Measurements from ENCODE around the gene PALMD. TPM values are rescaled to one million over a fixed set of nuclear protein-coding genes. Genes with fewer than 3 reads are reported as not detected.

PALMD gene
- total RNA-seq, 1 donor from 2014 or later = 0.58 TPM

- H3K27ac Mint-ChIP-seq = no peak overlapping the region
- no peaks in the 10 kb centered on the region for H3K4me1 Mint-ChIP-seq
- H3K36me3 Mint-ChIP-seq = no peaks in the 10 kb centered on the region
- H3K27me3 Mint-ChIP-seq (ENCODE audit: low read depth) = no peaks in the 10 kb centered on the region
- no peak overlapping the region for H3K4me3 Mint-ChIP-seq
- H3K9me3 Mint-ChIP-seq = no peaks in the 10 kb centered on the region
- TF ChIP-seq CTCF (IDR thresholded peaks at IDR 0.05; ENCODE audit: unreplicated experiment) = no peak
- no peak for DNase-seq (ENCODE audit: low spot score in 2 of 2, unreplicated experiment in 2 of 2)
These were observed 23.1 kb upstream of the PALMD start for GRCh38 chr1:99622702-99623347.

- no peak overlapping the region for H3K4me3 Mint-ChIP-seq
- no peak for TF ChIP-seq CTCF (IDR thresholded peaks at IDR 0.05; ENCODE audit: unreplicated experiment)
- no peaks in the 10 kb centered on the region for H3K4me1 Mint-ChIP-seq
- no peaks in the 10 kb centered on the region for H3K27me3 Mint-ChIP-seq (ENCODE audit: low read depth)
- H3K27ac Mint-ChIP-seq = no peak overlapping the region
- no peak for DNase-seq (ENCODE audit: low spot score in 2 of 2, unreplicated experiment in 2 of 2)
- no peaks in the 10 kb centered on the region for H3K36me3 Mint-ChIP-seq
- no peaks in the 10 kb centered on the region for H3K9me3 Mint-ChIP-seq
These were observed 22.4 kb upstream of the PALMD start for GRCh38 chr1:99623554-99623953.

GRCh38 chr1:99627615-99628014 is 18.3 kb upstream of the PALMD start:
- no peaks in the 10 kb centered on the region for H3K4me1 Mint-ChIP-seq
- peaks cover 1% of the 10 kb centered on the region for H3K27me3 Mint-ChIP-seq (ENCODE audit: low read depth)
- no peak for DNase-seq (ENCODE audit: low spot score in 2 of 2, unreplicated experiment in 2 of 2)
- H3K27ac Mint-ChIP-seq = no peak overlapping the region
- no peak for TF ChIP-seq CTCF (IDR thresholded peaks at IDR 0.05; ENCODE audit: unreplicated experiment)
- no peak overlapping the region for H3K4me3 Mint-ChIP-seq
- no peaks in the 10 kb centered on the region for H3K9me3 Mint-ChIP-seq
- H3K36me3 Mint-ChIP-seq = no peaks in the 10 kb centered on the region

GRCh38 chr1:99629164-99629563 is 16.7 kb upstream of the PALMD start:
- no peak overlapping the region for H3K27ac Mint-ChIP-seq

GRCh38 chr1:99634971-99635624 is 10.8 kb upstream of the PALMD start:
- no peaks in the 10 kb centered on the region for H3K4me1 Mint-ChIP-seq
- no peak for TF ChIP-seq CTCF (IDR thresholded peaks at IDR 0.05; ENCODE audit: unreplicated experiment)
- H3K27ac Mint-ChIP-seq = no peak overlapping the region
- H3K36me3 Mint-ChIP-seq = no peaks in the 10 kb centered on the region
- H3K4me3 Mint-ChIP-seq = no peak overlapping the region
- H3K9me3 Mint-ChIP-seq = no peaks in the 10 kb centered on the region
- DNase-seq (ENCODE audit: low spot score in 2 of 2, unreplicated experiment in 2 of 2) = no peak
- H3K27me3 Mint-ChIP-seq (ENCODE audit: low read depth) = peaks cover 1% of the 10 kb centered on the region

More at GRCh38 chr1:99629164-99629563, 16.7 kb upstream of the PALMD start:
- Mint-ChIP-seq H3K36me3 (no peaks in the 10 kb centered on the region), H3K4me3 (no peak overlapping the region), H3K9me3 (no peaks in the 10 kb centered on the region), H3K27me3 (ENCODE audit: low read depth) (peaks cover 1% of the 10 kb centered on the region), H3K4me1 (no peaks in the 10 kb centered on the region)
- DNase-seq (ENCODE audit: low spot score in 2 of 2, unreplicated experiment in 2 of 2) = no peak
- TF ChIP-seq CTCF (IDR thresholded peaks at IDR 0.05; ENCODE audit: unreplicated experiment) = no peak
